Liver (tissue), 9 donors: ENCODE results near the gene DTD1. TPM values are rescaled to one million over a fixed set of nuclear protein-coding genes. Genes with fewer than 3 reads are reported as not detected.

Experiments
- DNase-seq: peaks from one replicate; pipeline ENCODE4 v3.0.0-alpha.2; 2017; ENCODE audit warnings: low spot score
- H3K27ac ChIP-seq, 2 donors: one replicate each; pipeline ENCODE4 v1.7.0; 2013; ENCODE audit warnings: inconsistent platforms in 2 of 2, low read length in 2 of 2, control low read depth in 1 of 2, low read depth in 1 of 2, mild to moderate bottlenecking in 1 of 2
- H3K27me3 ChIP-seq, 4 donors: one replicate each; pipeline versions ENCODE4 v1.6.1 to v1.7.0; 2013; ENCODE audit warnings: low read length in 3 of 4, inconsistent platforms in 1 of 4, mild to moderate bottlenecking in 1 of 4, moderate library complexity in 1 of 4; ENCODE audit not compliant: control insufficient read depth in 4 of 4, insufficient read depth in 4 of 4
- H3K36me3 ChIP-seq, 4 donors: one replicate each; pipeline versions ENCODE4 v1.6.1 to v1.7.0; 2013; ENCODE audit warnings: low read length in 3 of 4, mild to moderate bottlenecking in 3 of 4, low read depth in 1 of 4, moderate library complexity in 1 of 4; ENCODE audit not compliant: control insufficient read depth in 4 of 4, insufficient read depth in 3 of 4
- H3K4me1 ChIP-seq, 4 donors: one replicate each; pipeline versions ENCODE4 v1.6.1 to v1.7.0; 2013; ENCODE audit warnings: low read length in 3 of 4, mild to moderate bottlenecking in 3 of 4, moderate library complexity in 1 of 4; ENCODE audit not compliant: control insufficient read depth in 4 of 4, insufficient read depth in 4 of 4
- H3K4me3 ChIP-seq, 3 donors: one replicate each; pipeline versions ENCODE4 v1.6.1 to v1.7.0; 2013; ENCODE audit warnings: low read length in 3 of 3, control low read depth in 1 of 3, low read depth in 1 of 3, mild to moderate bottlenecking in 1 of 3
- H3K9ac ChIP-seq, 2 donors: one replicate each; pipeline ENCODE4 v1.7.0; 2013; ENCODE audit warnings: low read length in 2 of 2, mild to moderate bottlenecking in 2 of 2, moderate library complexity in 2 of 2, control low read depth in 1 of 2, low read depth in 1 of 2
- H3K9me3 ChIP-seq, 4 donors: one replicate each; pipeline versions ENCODE4 v1.6.1 to v1.7.0; 2013; ENCODE audit warnings: low read length in 3 of 4; ENCODE audit not compliant: control insufficient read depth in 4 of 4
- ATF3 ChIP-seq: IDR thresholded peaks from 2 replicates; pipeline ENCODE4 v1.6.1; 2016; ENCODE audit warnings: antibody characterized with exemption
- EGR1 ChIP-seq, 2 donors: IDR thresholded peaks; 2 replicates each; pipeline ENCODE4 v1.6.1; 2016 to 2018; ENCODE audit warnings: antibody characterized with exemption in 2 of 2, low read depth in 2 of 2
- FOXA2 ChIP-seq: IDR thresholded peaks from 2 replicates; pipeline ENCODE4 v1.6.1; 2016; ENCODE audit warnings: antibody characterized with exemption
- GABPA ChIP-seq, 2 donors: IDR thresholded peaks in 1 of 2; conservative IDR thresholded peaks in 1 of 2; 2 replicates each; pipeline ENCODE4 v1.6.1; 2016; ENCODE audit warnings: antibody characterized with exemption in 2 of 2, mild to moderate bottlenecking in 1 of 2, moderate library complexity in 1 of 2
- HNF4A ChIP-seq, 2 donors: conservative IDR thresholded peaks; 2 replicates each; pipeline ENCODE4 v1.6.1; 2016; ENCODE audit warnings: antibody characterized with exemption in 2 of 2, mild to moderate bottlenecking in 2 of 2
- JUND ChIP-seq, 2 donors: IDR thresholded peaks; 2 replicates each; pipeline ENCODE4 v1.6.1; 2016; ENCODE audit warnings: antibody characterized with exemption in 2 of 2
- NR2F2 ChIP-seq: IDR thresholded peaks from 2 replicates; pipeline ENCODE4 v1.6.1; 2016; ENCODE audit warnings: antibody characterized with exemption
- REST ChIP-seq: IDR thresholded peaks from 2 replicates; pipeline ENCODE4 v1.6.1; 2016; ENCODE audit warnings: antibody characterized with exemption, mild to moderate bottlenecking
- RXRA ChIP-seq, 2 donors: IDR thresholded peaks; 2 replicates each; pipeline ENCODE4 v1.6.1; 2017 to 2018; ENCODE audit warnings: antibody characterized with exemption in 2 of 2, mild to moderate bottlenecking in 1 of 2
- TAF1 ChIP-seq: conservative IDR thresholded peaks from 2 replicates; pipeline ENCODE4 v1.6.1; 2016; ENCODE audit warnings: antibody characterized with exemption, mild to moderate bottlenecking
- YY1 ChIP-seq: IDR thresholded peaks from 2 replicates; pipeline ENCODE4 v1.6.1; 2016; ENCODE audit warnings: antibody characterized with exemption, mild to moderate bottlenecking
- WGBS: extraction: QIAGEN DNeasy Blood & Tissue Kit; methylation state at CpG from one replicate; pipeline ENCODE4 v1.1.7; 2013; 5-methylcytosine and 5-hydroxymethylcytosine counted together
- polyA plus RNA-seq, 2 donors: library from polyadenylated mRNA; stranded (reverse) in 1 of 2; unstranded in 1 of 2; fragments of 200-250 nt in 1 of 2; fragments of >200 nt in 1 of 2; fragmentation: Nextera tagmentation in 1 of 2; extraction: Ambion mirVana in 1 of 2; gene quantifications; one replicate each; pipeline versions ENCODE4 v1.2.1 to v1.2.3, GENCODE V29; 2013 to 2015
- total RNA-seq, 2 donors: library from RNA; depleted of rRNA; stranded (reverse); fragments of >200 nt; gene quantifications; one replicate each; pipeline ENCODE4 v1.2.3, GENCODE V29; 2014
- TF ChIP-seq, protein P1 (sequence below): fragments of 150-350 bp; IDR thresholded peaks from 2 replicates; pipeline ENCODE4 v1.5.1; 2017; ENCODE audit warnings: improper control_type of control experiment, low read depth, low read length; ENCODE audit not compliant: missing input control
- donor health status: healthy.
- donor health status: healthy.
- donor health status: healthy.
- donor health status: healthy.
- donor health status: healthy.

Gene DTD1
- total and polyA plus RNA-seq, 4 donors = 7.8 to 11.3 (median 10.1) TPM

DNA sequence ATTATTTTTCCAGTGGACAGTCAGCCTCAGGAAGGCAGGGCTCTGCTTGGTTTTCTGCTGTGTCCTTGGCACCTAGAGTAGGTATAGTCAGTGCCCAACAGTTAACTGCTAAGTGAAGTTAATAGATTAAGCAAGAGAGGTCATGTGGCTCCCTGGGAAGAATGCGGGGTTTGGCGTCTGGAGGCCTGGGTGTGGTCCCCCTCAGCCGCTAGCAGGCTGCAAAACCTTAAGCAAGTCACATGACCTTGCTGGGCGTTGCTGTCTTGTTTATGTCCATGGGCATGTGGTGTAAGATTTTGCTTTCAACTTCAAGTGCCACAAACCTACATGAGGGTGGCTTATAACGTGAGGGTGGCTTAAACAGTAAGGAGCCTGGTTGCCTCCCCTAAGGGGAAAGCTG, 150.2 kb downstream of the DTD1 start:
- Histone ChIP-seq H3K9me3 (no peaks in the 10 kb centered on the region), H3K27ac (no peak overlapping the region), H3K4me3 (no peak overlapping the region)

GRCh38 chr20:18738888-18739287, 151.0 kb downstream of the DTD1 start:
- Histone ChIP-seq H3K4me3 (no peak overlapping the region), H3K4me1 (no peaks in the 10 kb centered on the region), H3K27me3 (no peaks in the 10 kb centered on the region), H3K36me3 (no peaks in the 10 kb centered on the region), H3K9me3 (no peaks in the 10 kb centered on the region), H3K9ac (no peak overlapping the region), H3K27ac (no peak overlapping the region)
- WGBS = 97% methylated on average over 2 of the region's 2 CpGs
- DNase-seq = no peak
- TF ChIP-seq, protein P1, sequence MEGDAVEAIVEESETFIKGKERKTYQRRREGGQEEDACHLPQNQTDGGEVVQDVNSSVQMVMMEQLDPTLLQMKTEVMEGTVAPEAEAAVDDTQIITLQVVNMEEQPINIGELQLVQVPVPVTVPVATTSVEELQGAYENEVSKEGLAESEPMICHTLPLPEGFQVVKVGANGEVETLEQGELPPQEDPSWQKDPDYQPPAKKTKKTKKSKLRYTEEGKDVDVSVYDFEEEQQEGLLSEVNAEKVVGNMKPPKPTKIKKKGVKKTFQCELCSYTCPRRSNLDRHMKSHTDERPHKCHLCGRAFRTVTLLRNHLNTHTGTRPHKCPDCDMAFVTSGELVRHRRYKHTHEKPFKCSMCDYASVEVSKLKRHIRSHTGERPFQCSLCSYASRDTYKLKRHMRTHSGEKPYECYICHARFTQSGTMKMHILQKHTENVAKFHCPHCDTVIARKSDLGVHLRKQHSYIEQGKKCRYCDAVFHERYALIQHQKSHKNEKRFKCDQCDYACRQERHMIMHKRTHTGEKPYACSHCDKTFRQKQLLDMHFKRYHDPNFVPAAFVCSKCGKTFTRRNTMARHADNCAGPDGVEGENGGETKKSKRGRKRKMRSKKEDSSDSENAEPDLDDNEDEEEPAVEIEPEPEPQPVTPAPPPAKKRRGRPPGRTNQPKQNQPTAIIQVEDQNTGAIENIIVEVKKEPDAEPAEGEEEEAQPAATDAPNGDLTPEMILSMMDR = no peak
- TF ChIP-seq FOXA2 = no peak
- no peak for TF ChIP-seq JUND (IDR thresholded peaks at IDR 0.05)
- no peak for TF ChIP-seq TAF1
- TF ChIP-seq GABPA (IDR thresholded peaks at IDR 0.05 in 1 of 2, conservative IDR thresholded peaks at IDR 0.05 in 1 of 2) = no peak
- no peak for TF ChIP-seq YY1

More for the DNA sequence above, 150.2 kb downstream of the DTD1 start:
- H3K27me3 ChIP-seq = no peaks in the 10 kb centered on the region
- no peaks in the 10 kb centered on the region for H3K4me1 ChIP-seq
- no peak for DNase-seq
- WGBS = 90% methylated on average over 5 of the region's 5 CpGs
- TF ChIP-seq GABPA (IDR thresholded peaks at IDR 0.05 in 1 of 2, conservative IDR thresholded peaks at IDR 0.05 in 1 of 2) = no peak
- no peak for TF ChIP-seq RXRA (IDR thresholded peaks at IDR 0.05)
- no peak for TF ChIP-seq ATF3
- H3K9ac ChIP-seq = no peak overlapping the region
- no peaks in the 10 kb centered on the region for H3K36me3 ChIP-seq

- Histone ChIP-seq H3K36me3 (no peaks in the 10 kb centered on the region), H3K27ac (no peak overlapping the region), H3K4me3 (no peak overlapping the region), H3K9ac (no peak overlapping the region), H3K9me3 (no peaks in the 10 kb centered on the region), H3K4me1 (no peaks in the 10 kb centered on the region), H3K27me3 (no peaks in the 10 kb centered on the region)
- no peak for TF ChIP-seq EGR1 (IDR thresholded peaks at IDR 0.05; ENCODE audit: low read depth in 2 of 2)
- TF ChIP-seq NR2F2 = peak; percentile 11
- DNase-seq = no peak
- WGBS = 61% methylated on average over 4 of the region's 4 CpGs
These were observed 151.9 kb downstream of the DTD1 start for GRCh38 chr20:18739751-18740166.

GRCh38 chr20:18740726-18741125, 152.9 kb downstream of the DTD1 start:
- TF ChIP-seq ATF3 (no peak), REST (no peak), HNF4A (conservative IDR thresholded peaks at IDR 0.05) (no peak), FOXA2 (no peak)
- peaks cover 0 to 2% (median 0%) of the 10 kb centered on the region in 4 donors for H3K36me3 ChIP-seq
- WGBS = 92% methylated on average over 3 of the region's 3 CpGs
- no peaks in the 10 kb centered on the region for H3K9me3 ChIP-seq
- no peaks in the 10 kb centered on the region for H3K27me3 ChIP-seq
- no peak overlapping the region for H3K27ac ChIP-seq
- no peak overlapping the region for H3K4me3 ChIP-seq
- no peak overlapping the region for H3K9ac ChIP-seq
- H3K4me1 ChIP-seq = no peaks in the 10 kb centered on the region
- DNase-seq = no peak
